Activated naive CD8-positive, alpha-beta T cell treated with anti-CD3 and anti-CD28 coated beads for 36 hours (primary cell): ENCODE data around the gene ANK3. TPM values are rescaled to one million over a fixed set of nuclear protein-coding genes. Genes with fewer than 3 reads are reported as not detected.

Experiments
- DNase-seq: peaks from one replicate; pipeline ENCODE4 v3.0.0; 2021
- H3K27ac Mint-ChIP-seq: one replicate; pipeline ENCODE4 v1.8.0; 2022; ENCODE audit warnings: mild to moderate bottlenecking, moderate library complexity, mixed read lengths
- H3K27me3 Mint-ChIP-seq: one replicate; pipeline ENCODE4 v1.8.0; 2022; ENCODE audit warnings: mild to moderate bottlenecking, mixed read lengths
- H3K36me3 Mint-ChIP-seq: one replicate; pipeline ENCODE4 v1.8.0; 2021; ENCODE audit warnings: mild to moderate bottlenecking, mixed read lengths
- H3K4me1 Mint-ChIP-seq: one replicate; pipeline ENCODE4 v1.8.0; 2021; ENCODE audit warnings: mixed read lengths
- H3K4me3 Mint-ChIP-seq: one replicate; pipeline ENCODE4 v1.8.0; 2022; ENCODE audit warnings: mild to moderate bottlenecking, moderate library complexity, mixed read lengths
- H3K9me3 Mint-ChIP-seq: one replicate; pipeline ENCODE4 v1.8.0; 2022; ENCODE audit warnings: mixed read lengths
- total RNA-seq, 2 experiments: library from RNA; stranded (reverse); gene quantifications; one replicate each; pipeline ENCODE4 v1.2.3, GENCODE V29; 2021

The ANK3 gene
- total RNA-seq, 2 experiments from 2014 or later = 1.3 to 1.7 TPM

DNA sequence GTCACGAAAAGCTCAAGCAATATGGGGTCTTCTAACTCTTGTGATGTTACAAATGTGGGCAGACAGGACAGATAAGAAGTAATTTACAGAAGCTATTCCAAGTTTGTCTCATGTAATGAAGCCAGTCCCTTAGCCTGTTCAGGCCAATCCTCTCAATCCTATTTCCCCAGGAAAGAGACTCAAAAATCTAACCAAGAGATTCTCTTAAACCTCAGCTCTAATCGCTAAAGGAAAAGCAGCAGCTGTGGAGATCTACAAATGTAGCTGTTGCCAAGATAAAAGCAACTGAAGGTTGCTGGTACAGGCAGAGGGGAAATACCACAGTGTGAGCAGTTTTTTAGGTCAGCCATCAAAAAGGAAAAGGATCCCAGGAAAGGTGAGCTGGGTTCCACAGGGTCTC lies 39.3 kb downstream of the ANK3 start:
- Mint-ChIP-seq H3K27ac (no peak overlapping the region), H3K27me3 (peaks cover 5% of the 10 kb centered on the region), H3K9me3 (no peaks in the 10 kb centered on the region), H3K4me1 (no peaks in the 10 kb centered on the region), H3K36me3 (no peaks in the 10 kb centered on the region), H3K4me3 (no peak overlapping the region)
- no peak for DNase-seq

GRCh38 chr10:60349426-60349825 lies 40.2 kb downstream of the ANK3 start:
- peaks cover 5% of the 10 kb centered on the region for H3K27me3 Mint-ChIP-seq
- no peaks in the 10 kb centered on the region for H3K9me3 Mint-ChIP-seq
- no peak for DNase-seq
- no peak overlapping the region for H3K4me3 Mint-ChIP-seq
- H3K4me1 Mint-ChIP-seq = no peaks in the 10 kb centered on the region
- H3K36me3 Mint-ChIP-seq = no peaks in the 10 kb centered on the region
- H3K27ac Mint-ChIP-seq = no peak overlapping the region

- no peaks in the 10 kb centered on the region for H3K36me3 Mint-ChIP-seq
- no peak for DNase-seq
- no peak overlapping the region for H3K4me3 Mint-ChIP-seq
- H3K4me1 Mint-ChIP-seq = no peaks in the 10 kb centered on the region
- H3K9me3 Mint-ChIP-seq = no peaks in the 10 kb centered on the region
- peaks cover 5% of the 10 kb centered on the region for H3K27me3 Mint-ChIP-seq
- no peak overlapping the region for H3K27ac Mint-ChIP-seq
Observed at GRCh38 chr10:60348982-60349381, 40.7 kb downstream of the ANK3 start.

DNA sequence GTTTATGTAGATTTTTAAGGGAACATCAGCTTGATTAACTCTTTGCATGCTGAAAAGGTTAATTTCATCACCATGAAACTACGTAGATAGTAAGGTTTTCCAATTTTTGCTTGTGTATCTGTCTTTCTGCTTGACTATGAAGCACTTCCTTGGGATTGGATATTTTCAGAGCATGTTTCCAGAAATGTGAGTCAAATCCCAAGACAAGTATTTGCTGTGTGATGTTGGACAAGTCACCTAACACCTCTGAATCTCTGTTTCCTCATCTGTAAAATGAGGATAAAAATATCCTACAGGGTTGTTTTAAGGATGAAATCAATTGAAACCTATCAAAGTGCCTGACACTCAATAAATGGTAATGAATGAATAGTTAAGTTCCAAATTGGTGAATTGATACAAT lies 42.4 kb downstream of the ANK3 start:
- H3K4me3 Mint-ChIP-seq = no peak overlapping the region
- DNase-seq = no peak
- no peaks in the 10 kb centered on the region for H3K9me3 Mint-ChIP-seq
- H3K27ac Mint-ChIP-seq = no peak overlapping the region
- no peaks in the 10 kb centered on the region for H3K4me1 Mint-ChIP-seq
- peaks cover 5% of the 10 kb centered on the region for H3K27me3 Mint-ChIP-seq
- H3K36me3 Mint-ChIP-seq = no peaks in the 10 kb centered on the region

GRCh38 chr10:60346661-60347060 lies 43.0 kb downstream of the ANK3 start:
- Mint-ChIP-seq H3K27ac (no peak overlapping the region), H3K4me3 (no peak overlapping the region), H3K36me3 (no peaks in the 10 kb centered on the region), H3K27me3 (peaks cover 5% of the 10 kb centered on the region), H3K4me1 (no peaks in the 10 kb centered on the region), H3K9me3 (no peaks in the 10 kb centered on the region)
- no peak for DNase-seq

- H3K9me3 Mint-ChIP-seq = no peaks in the 10 kb centered on the region
Observed at GRCh38 chr10:60343254-60343653, 46.4 kb downstream of the ANK3 start.

DNA sequence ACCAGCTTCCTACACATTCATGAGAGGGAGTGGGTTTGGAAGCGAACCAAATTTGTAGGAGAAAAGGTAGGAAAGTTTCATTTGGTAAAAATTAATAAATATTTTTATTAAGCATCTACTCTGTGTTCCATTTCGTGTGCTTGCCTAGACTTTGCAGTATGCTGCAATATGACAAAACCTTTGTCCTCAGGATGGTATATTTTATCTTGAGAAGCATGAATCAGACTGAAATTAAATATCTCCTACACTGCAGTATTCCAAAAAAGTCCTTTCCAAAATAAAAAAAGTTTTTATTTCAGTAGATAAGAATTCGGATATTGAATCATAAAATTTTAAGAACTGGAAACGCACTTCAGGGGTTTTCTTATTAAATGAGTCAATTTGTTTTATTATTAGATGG lies 47.7 kb downstream of the ANK3 start:
- H3K4me1 Mint-ChIP-seq = no peaks in the 10 kb centered on the region
- H3K9me3 Mint-ChIP-seq = no peaks in the 10 kb centered on the region
- H3K4me3 Mint-ChIP-seq = no peak overlapping the region
- H3K27ac Mint-ChIP-seq = no peak overlapping the region
- peaks cover 4% of the 10 kb centered on the region for H3K27me3 Mint-ChIP-seq
- no peaks in the 10 kb centered on the region for H3K36me3 Mint-ChIP-seq
- no peak for DNase-seq

More at GRCh38 chr10:60343254-60343653, 46.4 kb downstream of the ANK3 start:
- Mint-ChIP-seq H3K27me3 (peaks cover 4% of the 10 kb centered on the region), H3K27ac (no peak overlapping the region), H3K4me1 (no peaks in the 10 kb centered on the region), H3K36me3 (no peaks in the 10 kb centered on the region), H3K4me3 (no peak overlapping the region)
- DNase-seq = no peak

GRCh38 chr10:60340973-60341372 lies 48.7 kb downstream of the ANK3 start:
- no peak for DNase-seq
- H3K27me3 Mint-ChIP-seq = peaks cover 4% of the 10 kb centered on the region
- no peak overlapping the region for H3K4me3 Mint-ChIP-seq
- no peaks in the 10 kb centered on the region for H3K4me1 Mint-ChIP-seq
- no peaks in the 10 kb centered on the region for H3K9me3 Mint-ChIP-seq
- no peak overlapping the region for H3K27ac Mint-ChIP-seq
- H3K36me3 Mint-ChIP-seq = no peaks in the 10 kb centered on the region

DNA sequence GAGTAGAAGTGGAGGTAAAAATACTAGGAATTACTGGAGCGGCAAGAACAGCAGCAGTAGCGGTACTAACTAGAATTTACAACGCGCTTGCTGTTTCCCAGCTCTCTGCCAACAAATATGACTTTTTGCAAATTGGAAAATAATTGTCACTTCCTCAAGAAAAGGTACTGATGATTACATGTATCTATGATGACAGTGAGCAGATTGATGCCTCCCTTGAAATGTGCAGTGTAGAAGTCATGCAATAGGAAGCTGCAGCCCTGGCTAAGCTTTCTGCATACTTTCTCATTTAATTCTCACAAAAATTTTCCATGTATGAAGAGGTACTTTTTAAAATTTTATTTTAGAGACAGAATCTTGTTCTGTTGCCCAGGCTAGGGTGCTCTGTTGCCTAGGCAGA lies 49.9 kb downstream of the ANK3 start:
- DNase-seq = no peak
- no peaks in the 10 kb centered on the region for H3K9me3 Mint-ChIP-seq
- H3K4me3 Mint-ChIP-seq = no peak overlapping the region
- no peaks in the 10 kb centered on the region for H3K4me1 Mint-ChIP-seq
- no peak overlapping the region for H3K27ac Mint-ChIP-seq
- no peaks in the 10 kb centered on the region for H3K36me3 Mint-ChIP-seq
- peaks cover 4% of the 10 kb centered on the region for H3K27me3 Mint-ChIP-seq

DNA sequence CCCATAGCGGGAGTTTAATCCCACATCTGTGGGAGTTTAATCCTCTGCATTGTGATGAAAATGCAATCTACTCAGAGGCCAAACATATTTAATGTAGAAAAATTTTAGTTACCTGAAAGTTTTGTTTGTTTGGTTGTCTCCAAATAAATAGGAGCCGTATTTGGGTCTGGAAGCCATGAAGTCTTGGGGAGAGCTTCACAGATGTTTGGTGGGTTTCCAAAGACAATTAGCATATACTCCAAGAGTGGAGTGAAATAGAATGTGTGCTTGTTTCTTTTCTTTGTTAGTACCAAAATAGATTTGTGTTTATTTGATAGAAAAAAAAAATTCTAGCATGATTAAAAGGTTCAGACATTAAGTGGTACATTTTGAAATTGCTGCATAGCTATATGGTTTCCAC lies 50.9 kb downstream of the ANK3 start:
- no peak overlapping the region for H3K4me3 Mint-ChIP-seq

GRCh38 chr10:60338002-60338564 lies 51.6 kb downstream of the ANK3 start:
- Mint-ChIP-seq H3K27me3 (peaks cover 4% of the 10 kb centered on the region), H3K36me3 (no peaks in the 10 kb centered on the region), H3K4me1 (no peaks in the 10 kb centered on the region), H3K9me3 (no peaks in the 10 kb centered on the region), H3K4me3 (no peak overlapping the region), H3K27ac (no peak overlapping the region)
- DNase-seq = no peak

More for the DNA sequence above, 50.9 kb downstream of the ANK3 start:
- no peaks in the 10 kb centered on the region for H3K36me3 Mint-ChIP-seq
- no peaks in the 10 kb centered on the region for H3K4me1 Mint-ChIP-seq
- H3K27me3 Mint-ChIP-seq = peaks cover 4% of the 10 kb centered on the region
- DNase-seq = no peak
- H3K9me3 Mint-ChIP-seq = no peaks in the 10 kb centered on the region
- no peak overlapping the region for H3K27ac Mint-ChIP-seq

- no peak for DNase-seq
- no peaks in the 10 kb centered on the region for H3K36me3 Mint-ChIP-seq
- H3K27me3 Mint-ChIP-seq = peaks cover 4% of the 10 kb centered on the region
- H3K4me3 Mint-ChIP-seq = no peak overlapping the region
- H3K4me1 Mint-ChIP-seq = no peaks in the 10 kb centered on the region
- H3K27ac Mint-ChIP-seq = no peak overlapping the region
- no peaks in the 10 kb centered on the region for H3K9me3 Mint-ChIP-seq
Observed at GRCh38 chr10:60336901-60337630, 52.6 kb downstream of the ANK3 start.

GRCh38 chr10:60335708-60336107 lies 54.0 kb downstream of the ANK3 start:
- Mint-ChIP-seq H3K27ac (no peak overlapping the region), H3K9me3 (no peaks in the 10 kb centered on the region), H3K4me1 (no peaks in the 10 kb centered on the region), H3K4me3 (no peak overlapping the region), H3K27me3 (peaks cover 4% of the 10 kb centered on the region), H3K36me3 (no peaks in the 10 kb centered on the region)
- DNase-seq = no peak

- H3K27ac Mint-ChIP-seq = no peak overlapping the region
- H3K4me1 Mint-ChIP-seq = no peaks in the 10 kb centered on the region
Observed at GRCh38 chr10:60334991-60335390, 54.7 kb downstream of the ANK3 start.

GRCh38 chr10:60332371-60332770 lies 57.3 kb downstream of the ANK3 start:
- Mint-ChIP-seq H3K9me3 (no peaks in the 10 kb centered on the region), H3K27me3 (no peaks in the 10 kb centered on the region), H3K4me3 (no peak overlapping the region), H3K27ac (no peak overlapping the region), H3K36me3 (no peaks in the 10 kb centered on the region), H3K4me1 (no peaks in the 10 kb centered on the region)
- DNase-seq = no peak

More at GRCh38 chr10:60334991-60335390, 54.7 kb downstream of the ANK3 start:
- Mint-ChIP-seq H3K9me3 (no peaks in the 10 kb centered on the region), H3K4me3 (no peak overlapping the region), H3K27me3 (no peaks in the 10 kb centered on the region), H3K36me3 (no peaks in the 10 kb centered on the region)
- DNase-seq = no peak

- Mint-ChIP-seq H3K27ac (no peak overlapping the region), H3K27me3 (no peaks in the 10 kb centered on the region), H3K9me3 (no peaks in the 10 kb centered on the region), H3K4me3 (no peak overlapping the region), H3K4me1 (no peaks in the 10 kb centered on the region), H3K36me3 (no peaks in the 10 kb centered on the region)
- DNase-seq = no peak
Observed at GRCh38 chr10:60331886-60332285, 57.8 kb downstream of the ANK3 start.
